ENCODE measurements around the gene PTGER3. TPM values are rescaled to one million over a fixed set of nuclear protein-coding genes. Genes with fewer than 3 reads are reported as not detected.

PTGER3 gene
- total RNA-seq (2022) = not detected in 2 replicates
- Bru-seq, nascent RNA = percentile 7 among the genes with signal in this experiment
- BruChase-seq, experiment 1, labeled RNA remaining after a 2-hour chase = percentile 12 among the genes with signal in this experiment
- percentile 10 among the genes with signal in this experiment for BruChase-seq, experiment 2, labeled RNA remaining after a 6-hour chase
- long read RNA-seq = 0 reads

DNA sequence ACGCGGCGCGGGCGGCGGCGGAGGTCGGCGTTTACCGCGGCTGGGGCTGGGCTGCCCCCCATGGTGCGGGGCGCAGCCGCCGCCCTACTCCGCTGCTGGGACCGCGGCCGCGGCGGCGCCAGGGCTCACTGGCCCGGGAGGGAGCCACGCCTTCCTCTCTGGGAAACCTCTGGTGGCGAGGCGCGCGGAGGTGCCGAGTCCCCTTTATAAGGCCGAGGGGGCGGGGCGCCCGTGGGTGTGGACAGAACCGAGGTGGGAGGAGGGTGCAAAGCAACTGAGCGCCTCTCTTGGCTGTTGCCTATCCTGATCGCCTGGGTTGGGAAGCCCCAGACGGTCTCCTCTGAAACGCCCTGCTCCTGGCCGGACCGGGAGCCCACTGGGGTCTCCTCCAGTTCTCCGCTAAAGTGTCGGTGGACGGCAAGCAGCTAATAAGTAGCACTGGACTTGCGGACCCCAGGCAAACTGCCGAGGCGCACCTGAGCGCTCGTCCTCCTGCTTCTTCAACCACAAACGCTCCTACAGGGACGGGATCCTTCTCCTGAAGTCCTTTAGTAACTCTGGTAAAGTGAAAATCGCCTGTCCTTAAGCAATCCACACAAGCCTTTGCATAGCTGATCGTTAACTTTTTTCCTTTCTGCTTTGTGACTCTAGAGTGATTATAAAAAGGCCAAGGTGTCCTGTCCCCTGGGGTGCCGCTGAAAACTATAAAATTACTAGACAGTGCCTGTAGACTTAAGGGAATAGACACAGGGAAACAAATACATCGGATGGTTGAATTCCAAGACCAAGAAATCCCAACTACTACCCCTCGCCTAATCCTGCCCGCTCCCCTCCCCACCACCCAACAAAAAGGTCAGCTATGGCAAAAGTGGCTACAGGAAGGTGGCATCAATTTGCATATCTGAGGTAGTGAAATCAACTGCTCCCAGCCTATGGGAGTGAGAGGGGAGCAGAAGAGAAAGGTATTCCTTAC lies at the start of gene PTGER3:
Gene PTGER3, minus strand, starts transcription at position 182 of the 973 bp plus-strand sequence. CDS start 239 bp downstream, outside the sequence.
- Histone ChIP-seq H3K9me3 (no peaks in the 10 kb centered on the region), H3K27me3 (replicated peaks; ENCODE audit: control insufficient read depth, insufficient read depth, low read length) (no peaks in the 10 kb centered on the region), H3K4me3 (ENCODE audit: low read depth, low read length) (0 out of 2 replicates have a peak within 1 kb of the TSS, but pooled peaks have one; percentile 4), H3K36me3 (ENCODE audit: control insufficient read depth, insufficient read depth, low read length) (no peaks in the 10 kb centered on the region), H3K4me1 (no peaks in the 10 kb centered on the region)
- Mint-ChIP-seq H3K4me3 (ENCODE audit: unreplicated experiment) (peak within 1 kb of the TSS; percentile 52), H3K9me3 (ENCODE audit: unreplicated experiment) (no peaks in the 10 kb centered on the region), H3K27me3 (ENCODE audit: insufficient read depth, unreplicated experiment) (no peaks in the 10 kb centered on the region), H3K36me3 (ENCODE audit: insufficient read depth, unreplicated experiment) (no peaks in the 10 kb centered on the region), H3K27ac (ENCODE audit: unreplicated experiment) (no peak within 1 kb of the TSS), H3K4me1 (ENCODE audit: low read depth, unreplicated experiment) (no peaks in the 10 kb centered on the region)
- ChIA-PET POLR2A (no interaction called here), CTCF (no interaction called here)
- DNase-seq = peak; percentile 57
- TF ChIP-seq, protein P1, sequence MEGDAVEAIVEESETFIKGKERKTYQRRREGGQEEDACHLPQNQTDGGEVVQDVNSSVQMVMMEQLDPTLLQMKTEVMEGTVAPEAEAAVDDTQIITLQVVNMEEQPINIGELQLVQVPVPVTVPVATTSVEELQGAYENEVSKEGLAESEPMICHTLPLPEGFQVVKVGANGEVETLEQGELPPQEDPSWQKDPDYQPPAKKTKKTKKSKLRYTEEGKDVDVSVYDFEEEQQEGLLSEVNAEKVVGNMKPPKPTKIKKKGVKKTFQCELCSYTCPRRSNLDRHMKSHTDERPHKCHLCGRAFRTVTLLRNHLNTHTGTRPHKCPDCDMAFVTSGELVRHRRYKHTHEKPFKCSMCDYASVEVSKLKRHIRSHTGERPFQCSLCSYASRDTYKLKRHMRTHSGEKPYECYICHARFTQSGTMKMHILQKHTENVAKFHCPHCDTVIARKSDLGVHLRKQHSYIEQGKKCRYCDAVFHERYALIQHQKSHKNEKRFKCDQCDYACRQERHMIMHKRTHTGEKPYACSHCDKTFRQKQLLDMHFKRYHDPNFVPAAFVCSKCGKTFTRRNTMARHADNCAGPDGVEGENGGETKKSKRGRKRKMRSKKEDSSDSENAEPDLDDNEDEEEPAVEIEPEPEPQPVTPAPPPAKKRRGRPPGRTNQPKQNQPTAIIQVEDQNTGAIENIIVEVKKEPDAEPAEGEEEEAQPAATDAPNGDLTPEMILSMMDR (IDR thresholded peaks at IDR 0.05; ENCODE audit: insufficient read depth in 1 of 2, low read depth in 1 of 2, low read length in 1 of 2, severe bottlenecking in 1 of 2, unreplicated experiment in 1 of 2) = no peak
- BruUV-seq (replicated peaks) = no TSS peak
- intact Hi-C loops (cut with micrococcal nuclease; ENCODE audit: unreplicated experiment) = no loop called here

DNA sequence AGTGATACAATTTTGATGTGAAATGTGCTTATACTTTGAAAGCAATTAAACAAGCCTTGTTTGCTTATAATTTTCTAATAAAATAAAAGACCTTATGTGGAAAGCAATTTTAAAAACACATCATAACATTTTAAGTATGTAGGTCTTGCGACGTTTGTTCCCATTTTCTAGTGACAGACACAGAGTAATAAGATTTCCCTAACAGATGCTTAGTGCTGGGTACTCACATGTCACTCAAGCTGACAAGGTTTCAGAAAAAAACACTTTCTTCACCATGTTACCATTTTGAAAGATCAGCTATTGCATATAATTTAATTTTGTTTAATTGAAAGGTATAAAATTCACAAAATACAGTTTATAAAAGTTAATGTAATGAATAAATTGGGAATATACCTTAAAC lies 47.3 kb upstream of the PTGER3 start:
- Mint-ChIP-seq H3K4me1 (ENCODE audit: low read depth, unreplicated experiment) (no peaks in the 10 kb centered on the region), H3K36me3 (ENCODE audit: insufficient read depth, unreplicated experiment) (no peaks in the 10 kb centered on the region), H3K4me3 (ENCODE audit: unreplicated experiment) (no peak overlapping the region), H3K9me3 (ENCODE audit: unreplicated experiment) (no peaks in the 10 kb centered on the region), H3K27ac (ENCODE audit: unreplicated experiment) (no peak overlapping the region), H3K27me3 (ENCODE audit: insufficient read depth, unreplicated experiment) (no peaks in the 10 kb centered on the region)
- POLR2A ChIA-PET = no interaction called here
- intact Hi-C loops (cut with micrococcal nuclease; ENCODE audit: unreplicated experiment) = loop anchor here (5.0 kb wide), 2 partner anchors 427 to 942 kb away; no protein-coding TSS in a partner anchor
- H3K36me3 ChIP-seq (ENCODE audit: control insufficient read depth, insufficient read depth, low read length) = no peaks in the 10 kb centered on the region
- no peaks in the 10 kb centered on the region for H3K4me1 ChIP-seq
- CTCF ChIA-PET = no interaction called here
- H3K27me3 ChIP-seq (replicated peaks; ENCODE audit: control insufficient read depth, insufficient read depth, low read length) = no peaks in the 10 kb centered on the region
- DNase-seq = no peak
- no TSS peak for BruUV-seq (replicated peaks)
- TF ChIP-seq, protein P1 (IDR thresholded peaks at IDR 0.05; ENCODE audit: insufficient read depth in 1 of 2, low read depth in 1 of 2, low read length in 1 of 2, severe bottlenecking in 1 of 2, unreplicated experiment in 1 of 2) = no peak
- H3K4me3 ChIP-seq (ENCODE audit: low read depth, low read length) = no peak overlapping the region
- H3K9me3 ChIP-seq = no peaks in the 10 kb centered on the region

DNA sequence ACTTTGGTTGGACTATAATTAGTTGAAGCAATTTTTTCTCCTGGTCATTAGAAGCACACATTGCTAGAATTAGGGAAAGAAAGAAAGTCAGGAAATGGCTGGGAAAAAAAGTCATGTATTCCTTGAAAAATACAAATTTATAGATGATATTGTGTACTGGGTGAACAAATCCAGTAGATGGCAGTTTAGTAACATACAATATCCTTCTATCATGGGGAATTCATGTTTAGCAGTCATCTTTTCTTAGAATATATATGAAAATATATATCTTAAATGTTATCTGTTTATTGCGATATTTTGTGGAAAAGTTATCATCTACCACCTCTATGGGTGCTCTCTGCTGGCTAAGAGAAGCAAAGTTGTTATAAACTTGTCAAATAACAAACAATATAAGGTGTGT lies 46.3 kb upstream of the PTGER3 start:
- Histone ChIP-seq H3K9me3 (no peaks in the 10 kb centered on the region), H3K4me1 (no peaks in the 10 kb centered on the region), H3K36me3 (ENCODE audit: control insufficient read depth, insufficient read depth, low read length) (no peaks in the 10 kb centered on the region), H3K4me3 (ENCODE audit: low read depth, low read length) (no peak overlapping the region), H3K27me3 (replicated peaks; ENCODE audit: control insufficient read depth, insufficient read depth, low read length) (no peaks in the 10 kb centered on the region)
- H3K9me3 Mint-ChIP-seq (ENCODE audit: unreplicated experiment) = no peaks in the 10 kb centered on the region
- intact Hi-C loops (cut with micrococcal nuclease; ENCODE audit: unreplicated experiment) = loop anchor here (5.0 kb wide), 2 partner anchors 428 to 943 kb away; no protein-coding TSS in a partner anchor
- TF ChIP-seq, protein P1 (IDR thresholded peaks at IDR 0.05; ENCODE audit: insufficient read depth in 1 of 2, low read depth in 1 of 2, low read length in 1 of 2, severe bottlenecking in 1 of 2, unreplicated experiment in 1 of 2) = peak in 1 of 2 experiments; percentile 4
- POLR2A ChIA-PET = no interaction called here
- no TSS peak for BruUV-seq (replicated peaks)
- no peaks in the 10 kb centered on the region for H3K27me3 Mint-ChIP-seq (ENCODE audit: insufficient read depth, unreplicated experiment)
- CTCF ChIA-PET = no interaction called here
- H3K4me1 Mint-ChIP-seq (ENCODE audit: low read depth, unreplicated experiment) = no peaks in the 10 kb centered on the region
- no peak overlapping the region for H3K4me3 Mint-ChIP-seq (ENCODE audit: unreplicated experiment)
- no peak for DNase-seq
- H3K27ac Mint-ChIP-seq (ENCODE audit: unreplicated experiment) = no peak overlapping the region
- H3K36me3 Mint-ChIP-seq (ENCODE audit: insufficient read depth, unreplicated experiment) = no peaks in the 10 kb centered on the region
